ENCODE data around the gene STAT4. TPM values are rescaled to one million over a fixed set of nuclear protein-coding genes. Genes with fewer than 3 reads are reported as not detected.

Gene STAT4
- total RNA-seq, 1 donor from 2014 or later = 1.6 TPM

DNA sequence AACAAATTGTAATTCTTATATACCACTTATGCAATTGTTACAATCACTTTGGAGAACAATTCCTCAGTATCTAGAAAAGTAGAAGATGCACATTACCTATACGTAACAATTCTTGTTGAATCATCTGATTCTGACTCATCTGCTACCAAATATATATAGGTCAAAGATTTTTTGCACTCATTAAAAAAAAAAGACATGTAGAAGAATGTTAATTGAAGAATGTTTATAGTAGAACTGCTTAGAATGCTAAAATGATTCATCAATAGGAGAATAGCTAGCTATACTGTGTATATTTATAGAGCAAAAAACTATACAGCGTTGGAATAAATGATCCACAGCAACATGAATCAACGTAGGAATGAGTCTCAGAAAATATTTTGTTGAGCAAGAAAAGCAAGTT lies 107.4 kb downstream of the STAT4 start:
- Histone ChIP-seq H3K79me2 (ENCODE audit: insufficient read depth, low read length) (no peaks in the 10 kb centered on the region), H3K4me1 (ENCODE audit: insufficient read depth, low read length) (peaks cover 11% of the 10 kb centered on the region), H2AFZ (ENCODE audit: low read depth, low read length) (no peak overlapping the region), H3K4me3 (ENCODE audit: insufficient read depth, low read depth, low read length) (no peak overlapping the region), H3K9me3 (ENCODE audit: insufficient read depth, low read depth, low read length) (no peaks in the 10 kb centered on the region), H3K4me2 (ENCODE audit: low read length) (no peak overlapping the region), H3K27me3 (ENCODE audit: insufficient read depth, low read length) (no peaks in the 10 kb centered on the region), H4K20me1 (ENCODE audit: insufficient read depth, low read length) (no peaks in the 10 kb centered on the region), H3K27ac (ENCODE audit: low read depth, low read length) (no peak overlapping the region), H3K36me3 (ENCODE audit: insufficient read depth, low read length) (no peaks in the 10 kb centered on the region), H3K9ac (ENCODE audit: low read length) (no peak overlapping the region)
- Mint-ChIP-seq H3K27me3 (ENCODE audit: low read depth, unreplicated experiment) (no peaks in the 10 kb centered on the region), H3K4me1 (ENCODE audit: low read depth, unreplicated experiment) (peaks cover 20% of the 10 kb centered on the region), H3K9me3 (ENCODE audit: unreplicated experiment) (no peaks in the 10 kb centered on the region), H3K4me3 (ENCODE audit: unreplicated experiment) (no peak overlapping the region), H3K27ac (ENCODE audit: unreplicated experiment) (no peak overlapping the region), H3K36me3 (ENCODE audit: low read depth, unreplicated experiment) (peaks cover 2% of the 10 kb centered on the region)
- TF ChIP-seq EZH2 (IDR thresholded peaks at IDR 0.05; ENCODE audit: insufficient read depth, low read length) = no peak
- TF ChIP-seq, protein P1, sequence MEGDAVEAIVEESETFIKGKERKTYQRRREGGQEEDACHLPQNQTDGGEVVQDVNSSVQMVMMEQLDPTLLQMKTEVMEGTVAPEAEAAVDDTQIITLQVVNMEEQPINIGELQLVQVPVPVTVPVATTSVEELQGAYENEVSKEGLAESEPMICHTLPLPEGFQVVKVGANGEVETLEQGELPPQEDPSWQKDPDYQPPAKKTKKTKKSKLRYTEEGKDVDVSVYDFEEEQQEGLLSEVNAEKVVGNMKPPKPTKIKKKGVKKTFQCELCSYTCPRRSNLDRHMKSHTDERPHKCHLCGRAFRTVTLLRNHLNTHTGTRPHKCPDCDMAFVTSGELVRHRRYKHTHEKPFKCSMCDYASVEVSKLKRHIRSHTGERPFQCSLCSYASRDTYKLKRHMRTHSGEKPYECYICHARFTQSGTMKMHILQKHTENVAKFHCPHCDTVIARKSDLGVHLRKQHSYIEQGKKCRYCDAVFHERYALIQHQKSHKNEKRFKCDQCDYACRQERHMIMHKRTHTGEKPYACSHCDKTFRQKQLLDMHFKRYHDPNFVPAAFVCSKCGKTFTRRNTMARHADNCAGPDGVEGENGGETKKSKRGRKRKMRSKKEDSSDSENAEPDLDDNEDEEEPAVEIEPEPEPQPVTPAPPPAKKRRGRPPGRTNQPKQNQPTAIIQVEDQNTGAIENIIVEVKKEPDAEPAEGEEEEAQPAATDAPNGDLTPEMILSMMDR (IDR thresholded peaks at IDR 0.05; ENCODE audit: insufficient read depth, low read depth, low read length) = no peak
- FAIRE-seq (no peak), DNase-seq (ENCODE audit: low read depth) (peak; percentile 21)

DNA sequence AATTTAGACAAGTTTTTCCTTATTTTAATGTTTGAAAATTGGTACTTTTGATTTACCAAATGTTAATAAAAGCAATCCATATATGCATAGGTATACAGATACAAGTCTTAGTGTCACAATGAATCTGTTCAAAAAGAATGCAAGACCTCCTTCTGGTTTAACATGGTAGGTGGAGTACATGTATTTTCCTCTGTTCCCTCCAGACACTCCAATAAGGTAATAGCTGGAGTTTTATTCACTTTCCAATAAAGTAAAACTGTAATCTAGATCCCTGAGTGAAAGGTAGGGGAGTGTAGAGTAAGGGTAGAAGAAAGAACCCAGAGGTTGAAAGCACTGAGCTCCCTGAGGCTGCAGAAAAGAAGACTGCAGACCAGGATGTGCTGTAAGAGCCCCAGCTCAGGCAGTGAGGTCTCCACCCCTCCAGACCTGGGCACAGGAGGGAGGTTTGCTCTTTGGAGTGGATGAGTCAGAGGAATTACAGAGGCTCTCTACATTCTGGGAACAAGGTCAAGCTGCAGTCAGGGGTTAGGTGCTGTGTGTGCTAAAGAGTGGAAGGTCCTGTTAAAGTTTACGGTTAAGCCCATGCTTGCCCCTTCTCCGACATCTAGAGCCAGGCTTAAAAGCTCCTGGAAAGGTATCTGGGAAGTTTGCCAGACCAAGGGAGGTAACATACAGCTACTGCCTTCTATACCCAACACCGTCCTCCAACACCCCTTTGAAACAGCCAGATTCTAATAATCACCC lies 109.2 kb downstream of the STAT4 start:
- Histone ChIP-seq H3K79me2 (ENCODE audit: insufficient read depth, low read length) (no peaks in the 10 kb centered on the region), H3K9ac (ENCODE audit: low read length) (no peak overlapping the region), H3K27me3 (ENCODE audit: insufficient read depth, low read length) (no peaks in the 10 kb centered on the region), H4K20me1 (ENCODE audit: insufficient read depth, low read length) (no peaks in the 10 kb centered on the region), H3K4me3 (ENCODE audit: insufficient read depth, low read depth, low read length) (no peak overlapping the region), H3K4me2 (ENCODE audit: low read length) (peak overlapping the region; percentile 24), H3K36me3 (ENCODE audit: insufficient read depth, low read length) (no peaks in the 10 kb centered on the region), H3K27ac (ENCODE audit: low read depth, low read length) (no peak overlapping the region), H3K4me1 (ENCODE audit: insufficient read depth, low read length) (peaks cover 15% of the 10 kb centered on the region), H2AFZ (ENCODE audit: low read depth, low read length) (no peak overlapping the region), H3K9me3 (ENCODE audit: insufficient read depth, low read depth, low read length) (no peaks in the 10 kb centered on the region)
- Mint-ChIP-seq H3K27ac (ENCODE audit: unreplicated experiment) (no peak overlapping the region), H3K4me1 (ENCODE audit: low read depth, unreplicated experiment) (peaks cover 26% of the 10 kb centered on the region), H3K36me3 (ENCODE audit: low read depth, unreplicated experiment) (peaks cover 2% of the 10 kb centered on the region), H3K27me3 (ENCODE audit: low read depth, unreplicated experiment) (no peaks in the 10 kb centered on the region), H3K4me3 (ENCODE audit: unreplicated experiment) (no peak overlapping the region), H3K9me3 (ENCODE audit: unreplicated experiment) (no peaks in the 10 kb centered on the region)
- DNase-seq (ENCODE audit: low read depth) = peak; percentile 29
- FAIRE-seq = peak; percentile 34
- no peak for TF ChIP-seq EZH2 (IDR thresholded peaks at IDR 0.05; ENCODE audit: insufficient read depth, low read length)
- TF ChIP-seq, protein P1 (IDR thresholded peaks at IDR 0.05; ENCODE audit: insufficient read depth, low read depth, low read length) = no peak

DNA sequence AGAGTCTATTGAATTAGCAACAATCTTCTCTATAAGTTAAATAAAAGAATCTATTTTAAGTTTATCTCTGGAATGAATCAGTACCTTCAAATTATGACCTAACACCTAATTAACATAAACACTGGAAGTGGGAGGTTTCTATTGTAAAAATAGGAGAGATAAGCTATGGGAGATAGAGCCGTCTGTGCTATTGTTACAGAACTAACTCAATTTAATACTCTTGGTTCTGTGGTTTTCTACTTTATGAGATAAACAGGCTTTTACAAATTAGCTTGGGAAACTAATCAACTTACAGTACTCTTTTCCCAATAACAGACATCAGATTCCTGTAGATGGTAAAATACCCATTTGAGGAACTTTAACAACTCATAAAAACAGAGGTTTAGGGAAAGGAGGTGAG lies 111.2 kb downstream of the STAT4 start:
- no peak overlapping the region for H3K27ac Mint-ChIP-seq (ENCODE audit: unreplicated experiment)
- Histone ChIP-seq H2AFZ (ENCODE audit: low read depth, low read length) (no peak overlapping the region), H3K9ac (ENCODE audit: low read length) (no peak overlapping the region), H3K27ac (ENCODE audit: low read depth, low read length) (no peak overlapping the region), H3K36me3 (ENCODE audit: insufficient read depth, low read length) (no peaks in the 10 kb centered on the region), H4K20me1 (ENCODE audit: insufficient read depth, low read length) (no peaks in the 10 kb centered on the region), H3K4me2 (ENCODE audit: low read length) (no peak overlapping the region), H3K4me3 (ENCODE audit: insufficient read depth, low read depth, low read length) (no peak overlapping the region), H3K9me3 (ENCODE audit: insufficient read depth, low read depth, low read length) (no peaks in the 10 kb centered on the region), H3K79me2 (ENCODE audit: insufficient read depth, low read length) (no peaks in the 10 kb centered on the region), H3K27me3 (ENCODE audit: insufficient read depth, low read length) (no peaks in the 10 kb centered on the region), H3K4me1 (ENCODE audit: insufficient read depth, low read length) (peaks cover 15% of the 10 kb centered on the region)
- no peaks in the 10 kb centered on the region for H3K27me3 Mint-ChIP-seq (ENCODE audit: low read depth, unreplicated experiment)
- no peak overlapping the region for H3K4me3 Mint-ChIP-seq (ENCODE audit: unreplicated experiment)
- H3K36me3 Mint-ChIP-seq (ENCODE audit: low read depth, unreplicated experiment) = no peaks in the 10 kb centered on the region
- TF ChIP-seq, protein P1 (IDR thresholded peaks at IDR 0.05; ENCODE audit: insufficient read depth, low read depth, low read length) = no peak
- TF ChIP-seq EZH2 (IDR thresholded peaks at IDR 0.05; ENCODE audit: insufficient read depth, low read length) = no peak
- peaks cover 20% of the 10 kb centered on the region for H3K4me1 Mint-ChIP-seq (ENCODE audit: low read depth, unreplicated experiment)
- H3K9me3 Mint-ChIP-seq (ENCODE audit: unreplicated experiment) = no peaks in the 10 kb centered on the region
- no peak for DNase-seq (ENCODE audit: low read depth)
- no peak for FAIRE-seq
